COR-L47 (cell line): ENCODE results near the gene LYPD8.
A peak's percentile ranks its signal among the peaks of the same experiment; 100 is the strongest.

Experiments
- DNase-seq: peaks from one replicate; lab custom pipeline; 2025; lab: John Stamatoyannopoulos, UW

LYPD8 gene

DNA sequence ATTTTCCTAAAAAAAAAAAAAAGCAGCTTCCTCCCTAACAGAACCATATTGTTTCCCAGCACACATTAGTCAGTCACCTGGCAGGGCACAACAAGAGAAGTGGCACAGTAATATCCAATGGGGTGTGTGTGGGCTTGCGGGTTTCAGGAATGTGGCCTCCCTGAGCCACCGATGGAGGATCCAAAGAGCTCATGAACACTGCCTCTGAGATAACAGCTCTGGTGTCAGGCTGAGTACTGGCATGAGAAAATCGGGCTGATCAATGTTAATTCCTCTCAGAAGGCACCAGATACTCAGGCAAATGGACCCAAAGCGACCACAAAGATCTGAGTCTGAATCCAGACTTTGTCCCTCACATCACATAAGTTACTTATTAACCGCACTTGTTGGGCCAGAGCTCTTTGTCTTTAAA lies 2.2 kb upstream of the LYPD8 start:
- no peak for DNase-seq

DNA sequence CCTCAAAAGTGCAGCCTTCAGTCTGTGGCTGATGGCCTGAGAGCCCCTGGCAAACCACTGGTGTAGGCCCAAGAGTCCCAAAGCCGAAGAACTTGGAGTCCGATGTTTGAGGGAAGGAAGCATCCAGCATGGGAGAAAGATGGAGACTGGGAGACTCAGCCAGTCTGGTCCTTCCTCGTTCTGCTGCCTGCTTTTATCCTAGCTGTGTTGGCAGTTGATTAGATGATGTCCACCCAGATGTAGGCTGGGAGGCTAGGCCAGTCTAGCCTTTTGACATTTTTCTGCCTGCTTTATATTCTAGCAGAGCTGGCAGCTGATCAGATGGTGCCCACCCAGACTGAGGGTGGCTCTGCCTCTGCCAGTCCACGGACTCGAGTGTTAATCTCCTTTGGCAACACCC lies 1.1 kb upstream of the LYPD8 start:
- no peak for DNase-seq

DNA sequence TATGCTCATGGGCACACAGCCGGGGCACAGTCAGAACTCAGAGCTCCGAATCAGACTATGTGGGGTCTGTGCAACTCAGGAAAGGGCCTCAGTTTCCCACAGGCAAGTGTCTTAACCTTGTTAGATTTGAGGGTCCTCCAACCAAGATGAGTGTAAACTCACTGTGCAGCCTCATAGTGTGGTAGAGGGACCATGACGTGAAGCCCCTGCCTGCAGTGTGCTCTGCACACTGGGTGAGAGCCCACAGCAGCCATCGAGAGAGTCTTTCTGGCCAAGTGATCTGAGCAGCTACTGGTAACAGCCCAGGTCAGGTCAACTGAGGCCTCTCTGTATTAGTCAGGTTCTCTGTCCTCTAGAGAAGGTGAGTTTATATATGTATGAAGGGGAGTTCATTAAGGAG lies 592 bp upstream of the LYPD8 start:
- no peak for DNase-seq

DNA sequence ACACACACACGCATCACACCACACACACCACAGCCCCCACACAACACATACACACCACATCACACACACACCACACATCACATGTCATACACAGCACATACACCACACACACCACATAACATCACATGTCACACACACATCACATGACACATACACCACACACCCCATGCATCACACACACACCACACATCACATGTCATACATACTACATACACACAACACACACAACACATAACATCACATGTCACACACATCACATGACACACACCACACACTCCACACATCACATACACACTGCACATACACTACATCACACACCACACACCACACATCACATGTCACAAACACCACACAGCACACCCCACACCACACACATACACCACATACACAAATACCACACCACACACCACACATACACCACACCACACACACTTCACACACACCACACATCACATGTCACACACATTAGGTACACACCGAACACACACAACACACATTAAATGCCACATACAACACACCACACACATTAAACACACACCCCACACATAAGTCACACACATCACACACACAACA lies 1.8 kb downstream of the LYPD8 start:
- no peak for DNase-seq

DNA sequence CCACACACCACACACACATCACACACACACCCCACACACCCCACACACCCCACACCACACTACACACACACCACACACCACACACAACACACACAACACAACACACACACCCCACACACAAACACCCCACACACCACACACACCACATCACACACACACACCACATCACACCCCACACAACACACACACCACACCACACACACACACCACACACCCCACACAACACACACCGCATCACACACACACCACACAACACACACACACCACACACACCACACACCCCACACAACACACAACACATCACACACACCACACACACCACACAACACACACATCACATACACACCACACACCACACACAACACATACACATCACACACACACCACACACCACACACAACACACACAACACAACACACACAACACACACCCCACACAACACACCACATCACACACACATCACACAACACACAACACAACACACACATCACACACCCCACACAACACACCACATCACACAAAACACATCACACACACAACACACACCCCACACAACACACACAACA lies 2.4 kb downstream of the LYPD8 start:
- DNase-seq = no peak

DNA sequence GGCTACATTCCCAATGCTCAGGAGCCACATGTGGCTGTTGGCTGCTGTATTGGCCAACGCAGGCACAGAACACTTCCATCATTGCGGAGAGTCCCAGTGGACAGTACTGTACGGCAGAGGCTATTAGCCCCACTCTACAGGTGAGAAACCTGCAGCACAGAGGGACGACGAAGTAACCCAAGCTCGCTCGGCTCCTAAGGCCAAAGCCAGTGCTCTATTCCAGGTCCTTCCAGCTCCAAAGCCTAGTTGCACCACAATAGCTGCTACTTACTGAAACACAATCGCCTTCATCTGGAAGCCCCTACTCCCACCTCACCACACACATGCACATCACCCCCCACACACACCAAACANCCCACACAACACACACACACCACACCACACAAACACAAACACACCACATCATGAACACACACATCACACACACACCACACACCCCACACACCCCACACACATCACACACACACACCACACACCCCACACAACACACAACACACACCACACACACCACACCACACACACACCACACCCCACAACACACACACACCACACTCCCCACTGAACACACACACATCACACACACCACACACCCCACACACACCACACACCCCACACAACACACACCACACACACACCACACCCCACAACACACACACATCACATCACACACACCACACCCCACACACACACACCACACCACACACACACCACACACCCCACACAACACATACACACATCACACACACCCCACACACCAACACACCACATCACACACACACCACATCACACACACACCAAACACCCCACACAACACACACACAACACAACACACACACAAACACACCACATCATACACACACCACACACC lies 3.2 kb downstream of the LYPD8 start:
- no peak for DNase-seq

DNA sequence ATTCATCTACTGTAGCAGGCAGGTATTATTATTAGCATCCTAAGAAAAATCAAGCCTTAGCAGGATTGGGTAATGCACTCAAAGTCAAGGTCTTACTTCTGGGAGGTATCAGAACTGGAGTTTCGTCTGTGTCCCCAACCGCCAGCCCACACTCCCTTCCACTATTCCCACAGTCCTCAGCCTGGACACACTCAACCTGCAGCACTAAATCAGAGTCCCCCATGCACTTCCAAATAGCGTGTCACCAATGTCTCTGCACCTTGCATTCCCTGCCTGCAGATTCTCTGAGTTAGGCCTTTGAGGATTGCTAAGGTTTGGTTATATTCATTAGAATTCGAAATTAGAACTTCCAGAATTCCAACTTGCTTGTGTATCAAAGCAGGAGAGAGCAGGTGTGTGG lies 3.9 kb downstream of the LYPD8 start:
- DNase-seq = no peak

DNA sequence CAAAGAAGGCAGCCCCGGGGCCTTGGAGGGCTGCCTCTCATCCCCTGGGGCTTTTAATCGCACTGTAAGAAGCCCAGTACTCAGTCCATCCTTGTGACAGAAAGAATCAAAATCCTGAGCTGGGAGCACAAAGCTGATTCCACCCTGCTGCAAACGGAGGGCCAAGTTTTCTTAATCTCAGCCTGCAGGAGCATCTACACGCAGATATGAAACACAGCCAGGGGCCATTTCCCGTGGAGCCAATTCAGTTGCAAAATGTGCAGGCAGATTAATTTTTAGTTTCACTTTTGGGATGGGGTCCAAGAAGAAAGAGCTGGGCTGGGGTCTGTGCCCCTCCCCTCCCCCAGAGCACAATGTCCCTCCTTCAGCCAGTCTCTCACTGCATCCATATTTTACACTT lies 4.4 kb downstream of the LYPD8 start:
- no peak for DNase-seq

DNA sequence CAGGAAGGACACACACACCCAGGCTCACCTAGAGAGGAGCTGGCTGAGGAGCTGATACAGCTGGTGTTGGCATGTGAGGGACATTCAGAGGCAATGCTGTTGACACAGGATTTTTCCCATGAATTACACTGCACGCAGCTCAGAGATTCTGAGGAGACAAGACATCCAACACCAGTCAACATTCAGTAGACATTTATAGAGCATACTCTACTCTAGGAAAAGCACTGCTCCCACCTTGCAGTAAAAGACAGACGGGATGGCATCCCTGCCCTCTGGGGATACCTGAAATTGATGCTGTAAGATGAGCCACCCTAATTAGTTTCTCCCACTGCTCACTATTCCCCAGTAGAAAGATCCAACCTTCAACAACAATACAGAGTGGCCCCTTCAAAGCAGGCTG lies 5.1 kb downstream of the LYPD8 start:
- no peak for DNase-seq

DNA sequence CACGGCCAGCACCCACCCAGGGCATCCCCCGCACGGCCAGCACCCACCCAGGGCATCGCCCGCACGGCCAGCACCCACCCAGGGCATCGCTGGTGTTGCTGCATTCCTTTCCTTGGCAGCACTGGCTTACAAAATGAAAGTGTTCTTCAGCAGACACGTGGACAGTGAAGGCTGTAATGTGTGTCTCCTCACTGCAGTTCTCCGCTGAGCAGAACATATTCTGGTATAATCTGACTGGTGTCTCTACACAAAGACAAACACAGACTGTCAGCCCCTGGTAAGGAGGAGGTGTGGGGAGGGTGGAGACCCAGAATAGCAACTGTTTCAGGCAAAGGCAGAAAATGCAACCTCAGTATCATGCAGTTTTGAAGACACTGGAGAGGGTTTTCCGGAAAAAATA lies 7.3 kb downstream of the LYPD8 start:
- DNase-seq = no peak

DNA sequence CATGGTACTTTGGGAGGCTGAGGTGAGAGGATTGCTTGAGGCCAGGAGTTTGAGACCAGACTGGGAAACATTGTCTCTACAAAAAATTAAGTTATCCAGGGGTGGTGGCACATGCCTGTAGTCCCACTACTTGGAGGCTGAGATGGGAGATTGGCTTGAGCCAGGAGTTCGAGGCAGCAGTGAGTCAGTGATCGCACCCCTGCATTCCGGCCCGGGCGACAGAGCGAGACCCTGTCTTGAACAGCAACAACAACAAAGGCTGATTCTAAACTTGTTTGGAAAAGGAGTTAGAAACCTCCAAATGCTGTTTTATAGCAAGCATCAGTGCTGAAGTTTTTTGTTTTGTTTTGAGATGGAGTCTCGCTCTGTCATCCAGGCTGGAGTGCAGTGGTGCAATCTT lies 14.7 kb downstream of the LYPD8 start:
- no peak for DNase-seq

DNA sequence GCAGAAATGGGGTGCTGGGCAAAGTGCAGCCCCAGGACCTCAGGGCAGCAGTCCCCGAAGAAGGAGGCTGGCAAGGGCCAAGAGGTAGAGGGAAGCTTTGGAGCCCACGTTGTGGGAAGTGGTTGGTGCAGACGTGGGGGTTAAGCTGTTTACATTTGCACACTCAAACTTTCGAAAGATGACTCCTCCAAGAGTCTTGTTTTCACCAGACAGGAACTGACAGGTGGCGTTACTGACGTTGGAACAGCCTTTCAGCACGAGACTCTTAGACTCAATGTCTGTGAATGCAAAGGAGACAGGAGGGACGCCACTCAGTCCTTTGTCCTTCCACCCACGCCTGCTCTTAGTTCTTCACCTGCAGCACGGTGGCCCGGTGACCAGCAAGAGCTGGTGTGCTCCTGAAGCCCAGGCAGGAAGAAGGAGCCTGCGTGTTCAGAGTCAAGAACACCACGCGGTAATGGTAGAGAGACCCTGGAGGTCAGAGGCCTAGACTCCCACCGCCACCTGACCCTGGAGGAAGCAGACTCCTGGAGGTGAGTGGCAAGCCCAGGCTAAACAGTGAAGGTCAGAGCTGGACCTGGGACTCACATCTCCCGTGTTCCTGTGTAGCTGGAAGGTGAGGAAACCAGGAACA lies 15.9 kb downstream of the LYPD8 start:
- DNase-seq = no peak

DNA sequence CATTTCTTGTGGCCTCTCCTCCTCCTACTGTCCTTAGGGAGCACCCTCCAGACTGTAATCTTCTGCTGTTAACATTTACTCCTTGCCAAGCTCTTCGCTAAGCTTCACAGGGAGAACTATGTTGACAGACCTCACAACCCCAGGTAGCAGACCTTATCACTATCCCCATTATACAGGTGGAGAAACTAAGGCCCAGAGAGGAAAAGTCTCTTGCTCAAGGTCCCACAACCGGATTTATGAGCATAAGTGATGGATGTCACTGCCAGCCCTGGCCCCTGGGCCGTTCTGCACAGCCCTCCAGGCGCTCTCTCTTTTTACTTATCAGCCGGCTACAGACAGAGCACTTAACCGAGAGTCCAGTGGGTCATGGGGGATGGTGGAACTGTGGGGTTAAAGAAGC lies 18.1 kb downstream of the LYPD8 start:
- DNase-seq = no peak

DNA sequence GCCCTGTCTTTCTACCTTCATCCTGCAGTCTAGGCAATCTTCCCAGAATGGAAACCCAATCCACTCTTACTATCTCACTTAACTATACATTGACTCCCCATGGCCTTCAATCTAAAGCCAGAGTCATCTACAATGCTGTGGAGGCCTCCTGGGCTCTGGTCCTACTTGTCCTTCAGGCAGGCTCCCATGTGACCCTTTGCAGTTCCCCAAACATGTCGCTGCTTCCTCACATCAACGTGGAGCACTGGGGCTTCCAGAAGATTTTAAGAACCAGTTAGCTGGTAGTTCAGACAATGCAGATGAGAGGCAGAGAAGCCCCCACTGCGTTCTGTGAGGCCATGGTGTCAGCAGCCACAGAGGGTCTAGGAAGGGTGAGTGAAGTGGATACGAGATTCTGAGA lies 18.6 kb downstream of the LYPD8 start:
- no peak for DNase-seq

DNA sequence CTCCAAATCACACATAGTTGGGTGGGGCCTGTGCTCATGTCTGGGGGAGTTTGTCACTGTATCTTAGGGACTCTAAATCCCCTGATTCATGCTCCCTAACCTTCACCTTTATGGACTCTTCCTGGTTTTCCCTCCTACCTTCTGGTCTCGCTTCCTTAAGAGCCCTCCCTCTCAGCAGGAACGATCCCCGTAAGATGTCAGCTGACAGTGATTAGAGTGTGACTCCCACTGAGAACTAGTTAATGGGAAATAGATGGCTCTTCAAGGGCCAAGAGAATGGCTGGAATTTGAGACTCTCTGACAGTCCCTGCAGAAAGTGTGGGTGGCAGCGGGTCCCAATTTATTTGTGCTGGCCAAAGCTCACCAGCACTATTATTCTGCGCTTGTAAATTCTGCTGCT lies 22.0 kb downstream of the LYPD8 start:
- DNase-seq = no peak

DNA sequence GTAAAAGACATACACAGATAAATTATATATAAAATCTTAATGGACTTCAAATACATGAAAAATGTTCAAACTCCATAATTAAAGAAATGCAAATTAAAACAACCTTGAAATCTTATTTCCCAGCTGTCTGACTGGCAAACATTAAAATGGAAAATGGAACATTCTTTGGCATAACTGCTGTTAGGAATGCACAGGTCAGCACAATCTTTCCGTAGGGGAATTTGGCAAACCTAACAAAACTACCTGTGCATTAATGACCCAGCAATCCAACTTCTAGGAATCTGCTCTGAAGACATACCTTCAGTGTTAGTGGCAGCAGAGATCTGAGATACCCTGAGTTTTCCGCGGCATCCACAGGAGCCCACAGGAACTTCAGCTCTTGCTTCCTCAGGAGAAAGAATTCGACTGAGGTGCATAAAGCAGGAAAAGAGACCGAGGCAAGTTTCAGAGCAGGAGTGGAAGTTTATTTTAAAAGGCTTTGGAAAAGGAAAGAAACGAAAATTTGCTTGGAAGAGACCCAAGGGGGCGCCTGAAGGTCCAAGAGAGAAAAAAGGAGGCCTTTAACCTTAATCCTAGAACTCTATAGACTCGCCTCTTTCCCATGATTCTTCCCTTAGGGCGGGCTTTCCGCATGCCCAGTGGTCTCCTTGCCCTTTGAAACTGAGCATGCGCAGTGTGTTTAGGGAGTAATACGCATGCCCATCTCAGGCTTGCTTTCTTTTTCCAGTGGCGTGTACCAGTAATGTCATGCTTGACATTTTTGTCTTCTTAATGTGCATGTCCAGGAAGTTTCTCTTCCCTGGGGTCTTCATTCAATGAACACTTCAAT lies 24.8 kb downstream of the LYPD8 start:
- peak; percentile 10 for DNase-seq

DNA sequence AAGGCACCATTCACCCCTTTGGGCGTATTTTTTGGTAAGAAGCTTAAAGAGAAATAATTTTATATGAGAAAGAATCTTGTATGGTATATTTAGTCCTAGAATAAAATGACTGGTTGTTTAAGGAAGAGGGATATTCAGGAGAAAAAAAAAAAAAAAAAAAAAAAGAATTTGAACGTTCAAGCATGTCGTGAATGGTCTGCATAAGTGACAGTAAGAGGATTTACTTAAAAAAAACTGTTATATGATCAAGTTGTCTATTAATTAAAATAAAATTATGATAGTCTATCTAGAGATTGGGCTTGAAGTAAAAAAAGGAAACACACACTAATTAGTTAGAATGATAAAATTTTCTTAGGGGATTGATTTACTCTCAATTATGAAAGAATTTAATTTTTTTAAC lies 41.3 kb downstream of the LYPD8 start:
- DNase-seq = no peak

DNA sequence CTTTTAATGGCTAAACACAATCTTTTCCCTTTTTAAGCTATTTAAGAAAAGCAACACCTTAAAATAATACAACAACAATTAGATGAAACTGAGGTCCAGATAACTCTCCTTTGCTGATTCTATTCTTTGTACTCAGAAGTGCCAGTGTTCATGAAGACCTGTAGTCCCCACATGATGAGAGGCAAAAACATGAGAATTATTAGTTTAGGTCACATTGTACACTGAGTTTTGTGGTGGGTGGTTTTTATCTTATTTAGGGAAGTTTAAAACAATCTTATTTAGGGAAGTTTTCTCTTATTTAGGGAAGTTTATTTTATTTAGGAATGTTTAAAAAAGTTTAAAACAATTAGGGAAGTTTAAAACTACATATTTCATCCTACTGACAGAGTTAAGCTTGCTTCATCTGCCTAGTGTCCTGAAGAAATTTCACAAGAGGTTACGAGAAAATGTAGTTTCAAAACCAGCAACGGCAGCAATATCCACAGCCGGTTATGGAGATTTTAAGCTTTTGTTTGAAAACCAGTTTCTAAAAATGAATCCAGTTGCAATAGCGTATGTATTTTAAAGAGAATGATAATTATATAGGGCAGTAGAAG lies 45.2 kb downstream of the LYPD8 start:
- DNase-seq = no peak

DNA sequence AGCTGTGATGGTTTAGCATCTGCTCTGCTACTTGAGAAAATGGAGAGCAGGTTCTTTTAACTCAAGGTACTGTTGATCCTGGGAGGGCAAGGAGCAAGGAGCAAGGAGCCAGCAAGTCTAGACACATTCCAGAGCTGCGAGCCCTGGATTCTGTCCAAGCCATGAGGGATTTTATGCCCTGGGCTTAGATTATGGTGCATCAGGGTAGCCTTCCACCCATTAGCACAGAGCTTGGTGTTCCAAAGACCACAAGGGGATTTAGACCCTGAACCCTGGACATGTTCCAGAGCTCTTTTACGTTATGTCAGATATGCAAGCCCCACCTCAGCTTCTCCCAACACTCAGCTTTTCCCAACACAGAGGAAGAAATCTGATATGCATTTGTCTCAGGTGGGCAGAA lies 51.0 kb downstream of the LYPD8 start:
- DNase-seq = no peak

DNA sequence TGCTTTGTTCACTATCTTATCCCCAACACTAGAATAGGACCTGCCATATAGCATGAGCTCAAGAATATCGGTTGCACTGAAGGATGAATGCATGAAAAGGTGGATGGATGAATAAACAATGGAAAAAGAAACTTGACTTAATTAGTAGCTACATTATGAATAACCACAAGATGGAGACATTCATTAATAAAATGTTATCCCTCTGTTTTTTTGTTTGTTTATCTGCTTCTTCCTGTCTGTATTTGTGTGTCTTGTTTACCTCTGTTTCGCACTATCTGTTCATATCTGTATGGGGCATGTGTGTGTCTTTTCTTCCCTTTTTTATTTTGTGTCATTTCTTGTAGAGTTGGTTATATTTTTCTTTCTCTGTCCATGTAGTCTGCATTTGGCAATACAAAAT lies 51.9 kb downstream of the LYPD8 start:
- DNase-seq = no peak

DNA sequence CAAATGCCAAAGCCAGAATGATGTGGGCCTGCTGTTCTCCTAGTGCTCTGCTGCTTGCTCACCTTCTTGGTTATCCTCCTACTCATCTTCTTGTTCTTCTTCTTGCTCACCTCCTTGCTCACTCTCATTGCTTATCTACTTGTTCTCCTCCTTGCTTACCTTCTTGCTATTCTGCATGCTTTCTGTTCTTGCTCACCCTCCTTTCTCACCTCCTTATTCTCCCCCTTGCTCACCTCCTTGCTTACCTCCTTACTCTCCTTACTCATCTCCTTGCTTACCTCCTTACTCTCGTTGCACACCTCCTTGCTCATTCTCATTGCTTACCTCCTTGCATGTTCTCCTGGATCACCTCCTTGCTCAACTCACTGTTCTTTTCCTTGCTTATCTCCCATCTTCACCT lies 52.8 kb downstream of the LYPD8 start, which contains the start of gene OR14I1:
OR14I1 (minus strand) TSS at position 53 of the 400 bp plus-strand sequence.
- no peak for DNase-seq

DNA sequence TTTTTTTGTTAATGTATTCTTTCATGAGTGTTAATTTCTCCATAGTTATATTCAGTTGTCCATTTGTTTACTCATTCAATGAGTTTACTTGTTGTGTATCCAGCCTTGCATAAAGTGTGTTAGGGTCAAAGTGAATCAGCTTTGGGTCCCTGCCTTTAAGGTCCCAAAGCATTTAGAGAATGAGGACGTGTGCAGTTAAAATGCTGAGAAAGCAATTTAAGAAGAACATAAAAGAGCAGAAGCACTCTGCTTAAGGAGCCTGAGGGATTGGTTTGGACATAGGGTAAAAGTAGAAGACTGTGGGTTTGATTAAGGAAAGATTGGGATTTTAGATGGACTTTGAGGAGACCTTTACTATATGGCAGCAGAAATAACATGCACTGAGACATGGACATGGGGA lies 56.5 kb downstream of the LYPD8 start:
- DNase-seq = no peak
